ENCODE results near the gene RFPL3. TPM values are rescaled to one million over a fixed set of nuclear protein-coding genes. Genes with fewer than 3 reads are reported as not detected.
"Not testable (repeated sequence)": the region's sequence is repeated elsewhere in the genome, so short reads cannot be mapped to it uniquely, and the experiment has no call there.

Gene RFPL3
- polyA plus RNA-seq, 3 donors: not detected

GRCh38 chr22:32355760-32356159 lies 1.9 kb upstream of the RFPL3 start:
- H3K4me3 Mint-ChIP-seq: no peak overlapping the region
- no peak for TF ChIP-seq CTCF (IDR thresholded peaks at IDR 0.05)
- no peaks in the 10 kb centered on the region for H4K20me1 ChIP-seq (ENCODE audit: insufficient read depth, low read length)
- H3K9me3 ChIP-seq (replicated peaks in 1 of 2; ENCODE audit: control insufficient read depth in 1 of 2, insufficient read depth in 1 of 2, low read length in 2 of 2): peaks cover 0 to 15% of the 10 kb centered on the region in 2 donors
- no peaks in the 10 kb centered on the region for H3K36me3 ChIP-seq (replicated peaks in 1 of 2; ENCODE audit: control insufficient read depth in 1 of 2, insufficient read depth in 2 of 2, low read length in 2 of 2)
- H3K9me3 Mint-ChIP-seq: peaks cover 4 to 18% (median 11%) of the 10 kb centered on the region in 7 donors
- no peaks in the 10 kb centered on the region for H3K4me1 Mint-ChIP-seq
- H3K9ac ChIP-seq (ENCODE audit: insufficient read depth, low read length, poor library complexity, severe bottlenecking): no peak overlapping the region
- H3K79me2 ChIP-seq (ENCODE audit: insufficient read depth, low read length): no peaks in the 10 kb centered on the region
- DNase-seq: no peak
- H3K27me3 ChIP-seq (ENCODE audit: control insufficient read depth in 2 of 2, insufficient read depth in 2 of 2, low read length in 2 of 2): no peaks in the 10 kb centered on the region
- H3K4me2 ChIP-seq (replicated peaks; ENCODE audit: extremely low read depth, low read length, poor library complexity, severe bottlenecking): no peak overlapping the region
- no peak overlapping the region for H2AFZ ChIP-seq (ENCODE audit: insufficient read depth, low read depth, low read length, poor library complexity, severe bottlenecking)
- H3K27ac ChIP-seq (ENCODE audit: low read depth in 1 of 2, low read length in 2 of 2): no peak overlapping the region
- H3K27me3 Mint-ChIP-seq (ENCODE audit: low read depth in 3 of 3): peaks cover 0 to 3% (median 2%) of the 10 kb centered on the region in 3 donors
- no peak overlapping the region for H3K4me3 ChIP-seq (replicated peaks in 1 of 3; ENCODE audit: low read depth in 2 of 3, low read length in 3 of 3)
- no peaks in the 10 kb centered on the region for H3K36me3 Mint-ChIP-seq
- WGBS (ENCODE audit: insufficient coverage): 80% methylated on average over 2 of the region's 3 CpGs
- H3K4me1 ChIP-seq (ENCODE audit: control insufficient read depth in 1 of 2, insufficient read depth in 2 of 2, low read length in 2 of 2): no peaks in the 10 kb centered on the region
- H3K27ac Mint-ChIP-seq: no peak overlapping the region
- intact Hi-C loops (cut with micrococcal nuclease): no loop called here

GRCh38 chr22:32360096-32360495 lies 2.4 kb downstream of the RFPL3 start:
- H3K4me1 ChIP-seq (ENCODE audit: control insufficient read depth in 1 of 2, insufficient read depth in 2 of 2, low read length in 2 of 2); DNase-seq; H3K9me3 ChIP-seq (replicated peaks in 1 of 2; ENCODE audit: control insufficient read depth in 1 of 2, insufficient read depth in 1 of 2, low read length in 2 of 2); H3K27me3 Mint-ChIP-seq (ENCODE audit: low read depth in 3 of 3); H3K9ac ChIP-seq (ENCODE audit: insufficient read depth, low read length, poor library complexity, severe bottlenecking); H3K4me1 Mint-ChIP-seq; intact Hi-C loops (cut with micrococcal nuclease); H3K4me3 Mint-ChIP-seq; H3K27ac Mint-ChIP-seq; H3K9me3 Mint-ChIP-seq; H3K36me3 Mint-ChIP-seq; H3K79me2 ChIP-seq (ENCODE audit: insufficient read depth, low read length); H3K4me2 ChIP-seq (replicated peaks; ENCODE audit: extremely low read depth, low read length, poor library complexity, severe bottlenecking); H3K4me3 ChIP-seq (replicated peaks in 1 of 3; ENCODE audit: low read depth in 2 of 3, low read length in 3 of 3); H2AFZ ChIP-seq (ENCODE audit: insufficient read depth, low read depth, low read length, poor library complexity, severe bottlenecking); H3K27ac ChIP-seq (ENCODE audit: low read depth in 1 of 2, low read length in 2 of 2); H4K20me1 ChIP-seq (ENCODE audit: insufficient read depth, low read length); H3K27me3 ChIP-seq (ENCODE audit: control insufficient read depth in 2 of 2, insufficient read depth in 2 of 2, low read length in 2 of 2); H3K36me3 ChIP-seq (replicated peaks in 1 of 2; ENCODE audit: control insufficient read depth in 1 of 2, insufficient read depth in 2 of 2, low read length in 2 of 2): not testable (repeated sequence)
- WGBS (ENCODE audit: insufficient coverage): 90% methylated on average over 9 of the region's 11 CpGs
